CD4-positive, alpha-beta T cell treated with Interleukin-21 for 1 hour (primary cell): ENCODE data around the gene PLEKHM3.
"Not testable (repeated sequence)": the region's sequence is repeated elsewhere in the genome, so short reads cannot be mapped to it uniquely, and the experiment has no call there.

ENCODE experiments used
- DNase-seq: peaks from one replicate; pipeline ENCODE4 v3.0.0-alpha.2; 2020

Gene PLEKHM3

DNA sequence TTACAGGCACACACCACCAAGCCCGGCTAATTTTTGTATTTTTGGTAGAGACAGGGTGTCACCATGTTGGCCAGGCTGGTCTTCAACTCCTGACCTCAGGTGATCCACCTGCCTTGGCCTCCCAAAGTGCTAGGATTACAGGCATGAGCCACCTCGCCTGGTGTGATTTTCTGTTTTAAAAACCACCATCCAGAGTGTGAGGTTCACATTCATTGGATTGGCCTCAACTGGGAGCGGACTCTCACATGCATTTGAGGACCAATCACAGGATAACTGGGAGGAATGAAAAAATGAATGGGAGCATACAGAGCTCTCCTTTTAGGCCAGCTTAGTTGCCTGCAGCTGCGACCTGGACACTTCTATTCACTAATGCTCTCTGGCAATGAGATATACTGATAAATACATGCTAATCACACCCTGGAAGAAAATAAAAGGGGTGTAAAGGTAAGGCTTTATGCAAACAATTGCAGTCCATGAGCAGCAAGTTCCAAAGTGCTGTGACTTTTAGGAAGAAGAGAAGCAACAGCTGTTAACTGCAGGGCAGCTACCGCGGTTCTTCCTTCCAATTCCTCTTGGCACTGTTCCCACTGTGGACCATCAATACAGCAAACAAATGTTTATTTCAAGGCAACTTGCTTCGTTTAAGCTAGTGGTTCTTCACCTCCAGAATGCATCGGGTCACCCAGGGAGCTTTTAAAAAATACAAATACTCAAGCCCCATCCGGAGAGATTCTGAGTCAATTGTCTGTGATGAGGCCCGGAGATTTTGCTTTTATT lies 206.1 kb downstream of the PLEKHM3 start:
- no peak for DNase-seq

DNA sequence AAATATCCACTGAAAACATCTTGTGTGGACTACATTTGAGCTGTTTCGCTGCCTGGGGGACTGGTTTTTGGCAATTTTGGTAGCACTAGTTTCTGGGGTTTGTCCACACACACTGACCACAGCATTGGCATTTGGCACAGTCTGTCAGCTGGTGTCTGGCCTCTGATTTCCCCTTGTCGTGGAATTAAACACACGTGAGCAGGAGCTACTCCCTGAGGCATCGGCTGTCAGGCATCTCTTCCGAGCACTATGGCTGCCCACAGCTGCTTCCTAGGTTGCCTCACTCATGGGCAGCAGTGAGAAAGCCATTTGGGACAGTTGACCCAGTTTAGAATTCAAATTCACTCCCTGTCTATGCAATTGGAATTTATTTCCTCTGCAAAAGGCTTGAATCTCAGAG lies 208.8 kb downstream of the PLEKHM3 start:
- no peak for DNase-seq

GRCh38 chr2:207815254-207815653 lies 210.1 kb downstream of the PLEKHM3 start:
- DNase-seq: no peak

DNA sequence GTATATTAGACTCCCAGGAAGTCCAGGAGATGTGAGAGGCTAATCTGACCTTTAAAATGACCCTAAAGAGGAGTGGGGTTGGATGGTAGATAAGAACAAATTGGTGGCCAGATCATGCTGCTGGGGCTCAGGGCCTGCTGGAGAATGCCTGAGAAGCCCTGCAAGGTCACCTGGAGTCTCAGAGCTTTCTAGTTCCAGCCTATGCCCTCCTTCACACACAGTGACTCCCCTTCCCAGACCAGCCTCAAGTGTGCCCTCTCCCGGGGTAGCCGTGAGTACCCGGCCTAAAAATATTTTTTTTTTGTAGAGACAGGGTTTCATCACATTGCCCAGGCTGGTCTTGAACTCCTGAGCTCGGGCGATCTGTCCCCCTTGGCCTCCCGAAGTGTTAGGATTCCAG lies 211.4 kb downstream of the PLEKHM3 start:
- DNase-seq: no peak

DNA sequence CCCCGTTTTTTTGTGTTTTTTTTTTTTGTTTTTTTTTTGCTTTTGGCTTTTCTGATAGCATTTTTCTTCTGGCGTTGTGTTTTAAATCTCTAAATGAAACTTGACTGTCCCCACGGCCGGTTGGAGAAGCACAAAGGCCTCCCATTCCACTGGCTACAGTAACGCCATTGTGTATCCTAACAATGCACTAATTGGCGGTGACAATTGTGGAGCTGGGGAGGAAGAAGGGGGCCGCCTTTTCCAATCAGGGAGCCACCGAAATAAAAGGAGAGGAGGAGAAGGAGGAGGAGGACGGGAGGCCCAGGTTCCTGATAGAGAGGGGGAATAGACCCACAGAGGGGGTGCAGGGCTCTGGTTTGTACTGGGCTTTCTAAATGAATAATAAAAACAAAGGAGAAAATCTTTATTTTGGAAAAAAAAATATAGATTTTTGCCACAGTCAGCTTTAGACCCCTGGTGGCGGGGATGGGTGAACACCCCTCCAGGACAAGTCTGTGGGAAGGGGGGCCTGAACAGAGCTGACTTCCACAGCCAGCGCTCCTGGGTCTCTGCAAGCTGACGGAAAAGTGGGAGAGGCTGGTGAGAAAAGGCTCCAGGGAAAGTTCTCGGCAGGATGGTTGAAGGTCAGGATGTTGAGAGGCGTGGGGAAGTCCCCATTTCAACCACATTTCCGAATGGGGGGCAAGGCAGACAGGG lies 212.0 kb downstream of the PLEKHM3 start:
- no peak for DNase-seq

DNA sequence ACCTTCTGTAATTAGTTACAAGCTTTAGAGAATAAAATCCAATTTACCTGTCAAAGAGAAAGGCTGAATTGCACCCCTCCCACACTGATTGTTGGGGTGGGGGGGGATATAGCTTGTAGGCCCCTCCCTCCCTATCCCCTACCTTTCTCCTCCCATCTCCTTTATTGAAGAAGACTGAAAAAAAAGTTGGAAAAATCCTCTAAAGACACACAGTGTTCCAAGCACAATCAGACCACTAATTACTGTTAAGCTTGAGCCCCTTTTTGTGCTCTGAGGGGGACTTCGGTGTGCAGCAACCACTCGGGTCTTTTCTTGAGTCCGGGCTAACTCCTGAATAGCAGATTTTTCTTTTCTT lies 212.6 kb downstream of the PLEKHM3 start:
- no peak for DNase-seq

DNA sequence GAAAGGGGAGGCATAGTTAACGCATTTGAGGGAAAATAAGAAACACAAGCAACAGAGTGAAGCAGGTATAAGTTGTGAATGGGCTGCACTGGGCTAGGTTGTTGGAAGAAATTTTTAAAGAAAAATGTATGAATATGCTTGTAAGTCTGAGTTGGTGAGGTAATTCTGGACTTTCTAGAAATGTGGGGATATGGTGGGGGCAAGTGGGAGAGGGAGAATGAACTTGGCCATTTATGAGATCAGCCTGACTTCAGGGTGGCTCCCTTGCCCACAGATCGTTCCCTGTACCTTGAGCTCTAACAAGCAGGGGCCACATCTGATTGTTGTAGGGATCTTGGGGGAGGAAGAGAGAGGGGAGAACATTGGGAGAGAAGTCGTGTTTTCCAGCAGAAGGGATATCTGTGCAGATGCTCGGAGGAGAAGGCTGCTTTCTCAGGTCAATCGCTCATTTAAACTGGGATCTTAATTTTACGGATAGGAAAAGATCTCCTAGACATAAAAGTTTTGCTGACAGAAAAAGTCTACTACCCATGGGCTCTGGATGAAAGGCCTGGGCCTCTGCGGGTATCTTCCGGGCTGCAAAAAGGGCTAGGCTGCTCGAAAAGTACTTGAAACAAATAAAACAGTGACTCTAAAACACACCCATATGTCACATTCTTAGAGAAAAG lies 213.1 kb downstream of the PLEKHM3 start:
- DNase-seq: no peak

GRCh38 chr2:207811658-207812057 lies 213.7 kb downstream of the PLEKHM3 start:
- not testable (repeated sequence) for DNase-seq

- no peak for DNase-seq
Measured at GRCh38 chr2:207810200-207810788, 215.0 kb downstream of the PLEKHM3 start.

DNA sequence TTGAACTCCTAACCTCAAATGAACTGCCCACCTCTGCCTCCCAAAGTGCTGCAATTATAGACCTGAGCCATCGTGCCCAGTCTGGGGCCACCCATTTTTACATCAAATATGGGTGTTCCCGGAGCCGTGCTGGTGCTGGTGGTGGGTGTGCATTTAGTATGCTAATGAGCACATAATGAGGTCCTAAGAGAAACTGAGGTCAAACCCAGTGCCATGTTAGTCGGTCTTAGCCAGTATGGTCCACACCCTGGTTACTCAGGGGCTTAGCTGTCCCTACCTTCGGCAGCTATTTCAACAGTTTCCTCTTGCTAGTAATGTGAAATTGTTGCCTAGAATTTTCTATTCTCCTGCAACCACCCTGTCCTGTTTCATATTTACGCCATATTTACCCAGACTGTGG lies 217.2 kb downstream of the PLEKHM3 start:
- no peak for DNase-seq

DNA sequence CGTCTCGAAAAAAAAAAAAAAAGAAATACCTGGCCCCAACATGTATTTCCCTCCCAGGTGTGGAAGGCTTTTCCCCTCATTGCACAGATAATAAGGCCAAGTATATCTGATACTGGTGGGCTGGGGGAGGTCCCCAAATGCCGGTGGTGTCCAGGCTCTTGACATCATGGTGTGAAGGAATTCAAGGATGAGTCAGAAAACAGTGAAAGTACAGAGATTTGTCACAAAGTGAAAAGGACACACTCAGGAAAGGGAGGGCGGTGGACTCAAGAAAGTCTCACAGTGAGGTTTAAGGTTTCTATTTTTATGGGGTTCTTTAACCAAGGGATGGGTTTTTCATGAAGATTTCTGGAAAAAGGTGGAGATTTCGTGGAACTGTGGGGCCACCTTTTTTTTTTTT lies 217.8 kb downstream of the PLEKHM3 start:
- DNase-seq: no peak

DNA sequence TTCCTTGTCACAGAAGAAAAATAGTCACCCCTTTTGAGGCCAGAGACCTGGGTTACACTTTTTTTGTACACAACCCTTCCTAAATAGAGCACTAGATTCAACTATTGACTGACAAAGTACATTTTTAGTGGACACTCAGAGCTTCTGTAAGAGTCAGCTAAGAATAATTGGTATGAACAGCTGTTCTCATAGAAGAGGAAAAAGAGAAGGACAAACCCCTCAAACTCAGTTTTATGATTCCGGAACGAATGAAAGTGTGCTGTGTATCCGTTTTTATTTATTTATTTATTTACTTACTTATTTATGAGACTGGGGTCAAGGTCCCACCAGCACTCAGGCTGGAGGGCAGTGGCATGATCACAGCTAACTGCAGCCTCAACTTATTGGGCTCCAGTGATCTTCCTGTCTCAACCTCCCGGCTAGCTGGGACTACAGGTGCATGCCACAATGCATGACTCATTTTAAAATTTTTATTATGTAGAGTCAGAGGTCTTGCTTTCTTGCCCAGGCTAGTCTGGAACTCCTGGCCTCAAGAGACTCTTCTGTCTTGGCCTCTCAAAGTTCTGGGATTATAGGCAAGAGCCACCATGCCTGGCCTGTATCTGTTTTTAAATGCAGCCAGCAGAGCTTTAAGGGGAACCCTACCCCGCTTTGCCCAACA lies 219.6 kb downstream of the PLEKHM3 start:
- no peak for DNase-seq

DNA sequence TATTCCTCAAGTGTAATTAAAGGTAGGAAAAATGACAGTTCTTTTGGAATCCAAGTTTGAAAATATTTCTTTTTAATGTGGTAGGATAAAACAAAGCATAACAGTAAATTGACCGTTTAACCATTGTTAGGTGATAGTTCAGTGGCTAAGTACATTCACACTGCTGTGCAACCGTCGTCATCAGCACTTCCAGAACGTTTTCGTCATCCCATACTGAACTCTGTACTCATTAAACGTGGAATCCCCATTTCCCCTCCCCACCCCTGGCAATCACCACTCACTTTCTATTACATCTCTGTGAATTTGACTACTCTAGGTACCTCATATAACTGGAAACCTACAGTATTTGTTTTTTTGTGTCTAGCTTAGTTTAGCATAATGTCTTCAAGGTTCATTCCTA lies 222.7 kb downstream of the PLEKHM3 start:
- DNase-seq: no peak

- no peak for DNase-seq
Measured at GRCh38 chr2:207801259-207801658, 224.1 kb downstream of the PLEKHM3 start.

DNA sequence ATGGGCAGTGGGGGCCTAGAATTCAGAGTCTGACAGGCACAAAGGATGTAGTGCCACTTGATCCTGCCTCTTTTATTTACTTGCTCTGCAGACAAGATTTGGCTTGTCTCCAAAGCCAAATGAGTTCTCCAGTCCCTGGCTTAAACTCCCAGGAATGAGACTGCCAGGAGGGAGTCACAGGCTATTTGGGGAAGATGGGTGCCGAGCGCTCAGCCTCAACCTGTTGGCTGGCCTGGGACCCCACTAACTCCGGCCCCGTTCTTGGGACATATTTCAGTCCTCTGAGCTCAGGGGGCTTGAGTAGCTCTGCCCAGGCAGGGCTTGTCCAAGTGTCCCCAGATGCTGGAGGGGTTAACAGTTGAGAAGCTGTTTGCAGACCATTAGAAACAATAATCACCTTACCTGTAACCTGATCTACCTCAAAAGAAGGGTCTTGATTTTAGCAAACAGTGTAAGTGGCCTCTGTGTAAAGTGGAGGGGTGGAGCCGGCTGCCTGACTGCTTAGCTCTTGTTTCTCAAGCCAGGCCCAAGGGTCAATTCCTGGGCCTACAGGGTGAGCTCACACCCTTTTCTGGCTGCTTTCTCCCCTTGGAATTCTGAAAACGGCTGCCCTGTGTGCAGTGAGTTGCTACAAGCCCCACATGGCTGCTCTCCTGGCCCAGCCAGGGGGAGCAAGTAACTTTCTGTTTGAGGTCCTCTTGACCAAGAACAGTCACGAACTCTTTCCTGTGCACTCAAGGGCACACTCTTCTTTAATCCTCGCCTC lies 228.6 kb downstream of the PLEKHM3 start:
- no peak for DNase-seq

GRCh38 chr2:207792244-207792785 lies 233.0 kb downstream of the PLEKHM3 start:
- no peak for DNase-seq

- DNase-seq: no peak
Measured at GRCh38 chr2:207791579-207792243, 233.6 kb downstream of the PLEKHM3 start.

DNA sequence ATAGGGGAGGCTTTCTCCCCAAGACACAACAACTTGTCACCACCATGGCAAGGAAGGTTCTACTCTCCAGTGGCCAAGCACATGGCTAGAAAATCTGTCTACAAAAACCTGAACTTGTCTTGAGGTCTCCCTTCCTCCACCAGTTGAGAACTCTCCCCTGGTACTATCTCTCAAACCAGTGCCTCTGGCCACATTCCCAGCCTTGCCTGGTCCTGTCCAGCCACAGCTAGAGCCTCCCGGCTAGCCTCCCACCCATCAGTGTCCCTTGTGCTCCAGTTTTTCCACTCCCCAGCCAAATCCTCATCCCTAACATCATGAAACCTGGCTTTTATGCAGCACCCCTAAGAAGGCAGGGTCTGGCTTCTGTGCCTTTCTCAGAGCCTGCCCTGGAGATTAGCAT lies 234.4 kb downstream of the PLEKHM3 start:
- no peak for DNase-seq

DNA sequence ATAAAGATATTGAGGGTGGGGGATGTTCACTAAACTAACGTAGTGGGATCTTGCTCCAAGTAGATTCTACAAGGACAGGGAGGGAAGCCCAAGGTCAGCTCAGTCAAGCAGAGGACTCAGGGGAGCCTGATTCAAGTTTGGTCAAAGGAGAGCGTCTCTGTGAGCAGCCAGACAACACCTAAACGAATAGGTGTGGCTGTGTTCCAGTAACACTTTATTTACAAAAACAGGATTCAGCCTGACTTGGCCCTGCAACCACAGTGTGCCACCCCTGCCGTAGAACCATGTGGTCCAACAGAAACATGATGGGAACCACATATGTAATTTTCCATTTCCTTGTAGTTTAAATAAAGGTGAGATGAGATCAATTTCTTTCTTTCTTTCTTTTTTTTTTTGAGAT lies 237.5 kb downstream of the PLEKHM3 start:
- DNase-seq: no peak

DNA sequence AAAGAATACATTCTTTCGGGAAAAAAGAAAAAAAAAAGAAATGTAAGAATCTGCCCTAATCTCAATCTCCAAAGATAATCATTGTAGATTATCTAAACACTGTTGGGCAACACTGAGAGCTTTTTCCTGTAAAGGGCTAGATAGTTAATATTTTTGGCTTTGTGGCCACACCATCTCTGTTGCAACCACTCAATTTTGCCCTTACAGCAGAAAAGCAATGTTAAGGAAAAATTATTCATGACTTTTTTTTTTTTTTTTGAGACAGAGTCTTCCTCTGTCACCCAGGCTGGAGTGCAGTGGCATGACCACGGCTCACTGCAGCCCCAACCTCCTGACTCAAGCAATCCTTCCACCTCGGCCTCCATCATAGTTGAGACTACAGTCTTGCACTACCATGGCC lies 238.3 kb downstream of the PLEKHM3 start:
- DNase-seq: no peak

DNA sequence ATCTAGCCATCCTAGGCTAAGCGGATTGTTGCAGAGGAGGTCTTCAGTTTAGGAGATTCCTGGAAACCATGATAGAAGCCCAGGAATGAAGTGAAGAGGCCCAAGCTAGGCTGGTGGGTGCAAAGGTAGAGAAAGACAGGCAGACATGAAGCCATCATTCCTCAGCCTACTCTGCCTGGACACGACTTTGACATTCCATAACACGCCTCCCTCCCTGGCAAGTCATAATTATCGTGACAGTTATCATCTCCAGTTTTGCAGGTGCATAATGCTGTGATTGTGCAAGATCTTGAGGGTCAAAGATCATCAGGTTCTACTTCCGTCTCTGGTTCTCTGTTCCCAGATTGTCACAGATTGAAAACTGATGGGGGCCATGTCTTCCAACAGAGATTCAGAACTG lies 240.4 kb downstream of the PLEKHM3 start:
- no peak for DNase-seq

GRCh38 chr2:207783514-207783913 lies 241.8 kb downstream of the PLEKHM3 start:
- no peak for DNase-seq
